NCI-H524 treated with DMSO at 0.1 percent for 48 hours (cell line): ENCODE measurements around the gene PHF3.

ENCODE experiments used
- DNase-seq: peaks from one replicate; lab custom pipeline; 2025; lab: John Stamatoyannopoulos, UW

The PHF3 gene

GRCh38 chr6:63649269-63649668 lies 13.7 kb downstream of the PHF3 start:
- no peak for DNase-seq

- no peak for DNase-seq
Observed at GRCh38 chr6:63649847-63650265, 14.3 kb downstream of the PHF3 start.

DNA sequence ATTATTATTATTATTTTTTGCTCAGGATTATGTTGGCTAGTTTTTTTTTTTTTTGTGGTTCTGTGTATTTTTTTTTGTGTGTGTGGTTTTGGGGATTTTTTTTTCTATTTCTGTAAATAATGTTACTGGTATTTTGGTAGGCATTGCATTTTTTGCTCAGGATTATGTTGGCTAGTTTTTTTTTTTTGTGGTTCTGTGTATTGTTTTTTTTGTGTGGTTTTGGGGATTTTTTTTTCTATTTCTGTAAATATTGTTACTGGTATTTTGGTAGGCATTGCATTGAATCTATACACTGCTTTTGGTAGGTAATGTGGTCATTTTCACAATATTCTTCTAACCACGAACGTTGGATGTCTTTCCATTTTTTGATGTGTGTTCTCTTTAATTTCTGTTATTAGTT lies 17.4 kb downstream of the PHF3 start:
- DNase-seq: no peak

DNA sequence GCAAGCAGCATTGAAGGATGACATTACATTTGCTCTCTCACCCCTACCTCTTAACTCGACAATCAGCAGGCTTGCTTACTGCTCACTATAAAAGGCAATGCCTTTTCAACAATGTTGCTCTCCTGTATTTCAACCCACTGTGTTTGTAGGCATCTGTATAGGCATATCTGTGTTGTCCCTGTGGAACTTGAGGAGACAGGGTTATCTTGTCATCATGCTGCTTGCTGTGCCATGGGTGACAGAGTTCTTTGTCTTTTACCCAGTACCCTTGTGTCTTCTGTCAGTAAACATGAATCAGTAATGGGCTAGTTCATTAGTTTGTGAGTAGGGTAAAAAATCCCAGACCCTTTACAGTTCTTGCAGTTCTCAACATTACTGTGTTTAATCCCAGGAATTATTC lies 25.2 kb downstream of the PHF3 start:
- no peak for DNase-seq

DNA sequence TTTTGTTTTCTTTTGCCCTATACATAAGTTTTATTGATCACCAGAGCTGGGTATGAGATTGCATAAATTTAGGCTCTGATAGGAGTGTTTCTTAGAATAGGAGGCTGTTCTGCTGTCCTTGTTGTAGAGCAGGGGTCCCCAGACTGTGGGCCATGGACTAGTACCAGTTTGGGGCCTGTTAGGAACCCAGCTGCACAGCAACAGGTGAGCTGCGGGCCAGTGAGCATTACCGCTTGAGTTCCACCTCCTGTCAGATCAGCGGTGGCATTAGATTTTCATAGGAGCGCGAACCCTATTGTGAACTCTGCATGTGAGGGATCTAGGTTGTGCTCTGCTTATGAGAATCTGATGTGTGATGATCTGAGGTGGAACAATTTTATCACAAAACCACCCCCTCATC lies 26.2 kb downstream of the PHF3 start:
- DNase-seq: no peak

DNA sequence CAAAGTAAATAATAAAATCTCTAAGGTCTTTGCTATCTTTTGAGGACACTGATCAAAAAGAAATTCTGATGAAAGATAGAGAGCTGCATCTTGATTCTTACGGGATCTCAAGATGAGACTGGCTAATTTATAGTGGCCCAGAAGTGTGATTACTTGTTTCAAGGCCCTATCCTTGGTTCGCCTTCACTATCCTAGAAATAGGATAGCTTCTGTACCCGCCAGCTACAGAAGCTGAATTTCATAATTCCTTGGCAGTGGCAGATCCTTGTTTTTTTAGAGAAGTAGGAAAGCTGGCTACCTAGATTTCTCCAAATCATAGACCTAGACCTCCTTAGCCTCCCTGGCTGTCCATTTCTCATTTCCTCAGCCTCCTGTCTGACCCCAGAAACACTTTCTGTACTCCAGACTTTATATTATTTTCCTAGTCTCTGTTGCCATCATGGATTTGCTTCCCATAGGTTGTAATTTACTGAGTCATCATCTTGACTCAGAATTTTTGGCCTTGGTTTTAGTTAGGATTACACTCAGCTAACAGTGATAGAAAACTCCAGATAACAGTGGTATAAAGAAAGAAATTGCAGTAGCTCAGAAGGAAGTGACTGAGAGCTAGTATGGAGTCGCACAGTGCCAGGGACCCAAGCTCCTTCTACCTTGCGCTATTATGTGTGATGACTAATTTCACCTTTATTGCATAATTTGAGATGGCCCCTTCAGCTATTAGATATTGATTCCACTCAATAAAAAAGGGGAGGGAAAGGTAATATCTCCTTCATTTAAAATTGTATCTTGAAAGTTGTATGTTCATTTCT lies 27.7 kb downstream of the PHF3 start:
- no peak for DNase-seq

DNA sequence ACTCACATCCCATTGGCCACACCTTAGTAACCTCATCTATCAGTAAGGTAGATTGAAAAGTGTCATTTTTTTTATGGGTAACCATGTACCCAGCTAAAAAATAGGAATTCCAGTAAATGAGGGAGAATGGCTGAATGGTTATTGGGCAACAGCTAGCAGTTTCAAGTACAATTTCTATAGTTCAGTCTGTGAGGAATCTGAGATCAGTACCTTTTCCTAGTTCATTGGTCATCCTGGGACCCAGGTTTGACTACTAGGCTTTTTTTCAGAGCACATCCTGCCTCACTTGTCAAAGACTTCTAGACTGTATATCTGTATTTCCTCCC lies 28.3 kb downstream of the PHF3 start:
- no peak for DNase-seq

DNA sequence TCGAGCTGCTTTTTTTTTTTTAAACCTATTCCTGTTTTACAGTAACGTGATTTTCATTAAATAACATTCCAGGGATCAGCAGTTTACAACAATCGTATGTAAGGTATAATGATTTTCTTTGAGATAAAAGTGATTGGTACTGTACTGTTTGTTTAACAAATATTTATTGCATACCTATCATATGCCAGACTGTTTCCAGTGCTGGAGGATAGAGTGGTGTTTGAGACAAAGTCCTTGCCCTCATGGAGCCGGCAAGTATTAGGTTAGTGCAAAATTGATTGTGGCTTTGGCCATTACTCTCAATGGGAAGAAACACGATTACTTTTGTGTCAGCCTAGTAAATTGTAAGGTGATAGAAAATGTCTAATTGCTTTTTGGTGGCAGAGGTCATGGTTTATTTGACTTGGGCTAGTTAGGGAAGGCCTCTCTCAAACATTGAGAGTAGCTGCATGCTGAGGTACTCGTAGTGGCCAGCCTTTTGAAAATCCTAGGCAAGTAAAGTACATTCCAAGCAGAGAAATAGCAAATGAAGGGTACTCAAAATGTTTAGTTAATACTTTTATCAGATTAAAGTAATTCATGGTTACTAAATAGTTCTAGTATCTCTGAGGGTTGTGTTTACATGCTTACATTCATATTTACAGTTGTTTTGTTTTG lies 35.6 kb downstream of the PHF3 start:
- no peak for DNase-seq

DNA sequence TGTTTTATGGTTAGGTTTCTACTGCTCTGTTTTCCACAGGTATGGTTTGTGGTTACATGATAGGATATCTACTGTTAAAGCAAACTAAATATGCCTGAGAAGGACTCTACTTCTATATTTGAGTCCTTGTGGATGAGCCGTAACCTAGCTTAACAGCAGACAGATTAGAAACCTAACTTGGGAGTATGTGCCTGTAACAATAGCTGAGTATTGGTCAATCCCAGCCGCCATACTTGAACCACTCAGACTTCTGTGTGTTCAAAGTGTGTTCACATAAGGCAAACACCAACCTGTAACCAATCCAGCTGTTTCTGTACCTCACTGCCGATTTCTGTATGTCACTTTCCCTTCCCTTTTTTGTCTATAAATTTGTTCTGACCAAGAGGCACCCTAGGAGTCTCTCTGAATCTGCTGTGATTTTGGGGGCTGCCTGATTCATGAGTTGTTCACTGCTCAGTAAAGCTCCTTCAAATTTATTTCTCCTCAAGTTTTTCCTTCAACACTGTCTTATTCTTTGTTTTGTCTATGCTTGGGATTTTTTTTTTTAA lies 37.1 kb downstream of the PHF3 start:
- DNase-seq: no peak

DNA sequence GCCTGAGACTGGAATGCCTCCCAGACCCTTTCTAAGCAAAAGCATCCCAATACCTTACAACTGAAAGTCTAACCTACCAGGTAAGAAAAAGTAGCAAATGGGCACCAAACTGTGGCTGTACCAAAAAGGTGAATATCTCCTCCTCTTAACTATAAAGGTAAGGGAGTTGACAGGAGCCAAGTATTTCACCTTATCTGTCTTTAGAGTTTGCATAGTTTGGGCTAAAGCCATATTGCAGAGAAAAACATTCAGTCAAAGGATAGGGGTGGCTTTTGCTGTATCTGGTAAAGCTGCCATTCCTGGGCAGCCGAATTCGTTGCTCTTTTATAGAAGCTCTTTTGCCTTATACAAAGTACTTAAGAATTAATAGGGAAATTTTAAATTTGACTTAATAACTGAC lies 38.1 kb downstream of the PHF3 start:
- no peak for DNase-seq

DNA sequence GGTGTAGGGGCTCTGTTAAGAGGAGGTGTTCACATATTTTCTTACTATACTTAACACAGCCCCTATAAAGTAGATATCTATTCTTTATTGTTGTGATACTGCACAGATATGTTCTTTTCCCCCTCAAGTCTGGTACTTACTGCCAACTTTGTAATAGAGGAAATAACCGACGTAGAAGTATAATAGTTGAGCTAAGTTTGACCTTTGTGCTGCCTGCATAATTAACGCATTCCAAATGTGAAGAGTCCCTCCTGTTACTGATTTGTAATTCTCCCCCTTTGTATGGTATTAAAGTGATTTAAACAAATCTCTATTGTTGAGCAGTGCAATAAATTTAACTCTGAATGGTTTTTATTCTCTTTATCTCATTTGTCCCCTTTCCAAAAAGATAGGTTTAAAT lies 39.0 kb downstream of the PHF3 start:
- DNase-seq: no peak

GRCh38 chr6:63675138-63675537 lies 39.5 kb downstream of the PHF3 start:
- DNase-seq: no peak

DNA sequence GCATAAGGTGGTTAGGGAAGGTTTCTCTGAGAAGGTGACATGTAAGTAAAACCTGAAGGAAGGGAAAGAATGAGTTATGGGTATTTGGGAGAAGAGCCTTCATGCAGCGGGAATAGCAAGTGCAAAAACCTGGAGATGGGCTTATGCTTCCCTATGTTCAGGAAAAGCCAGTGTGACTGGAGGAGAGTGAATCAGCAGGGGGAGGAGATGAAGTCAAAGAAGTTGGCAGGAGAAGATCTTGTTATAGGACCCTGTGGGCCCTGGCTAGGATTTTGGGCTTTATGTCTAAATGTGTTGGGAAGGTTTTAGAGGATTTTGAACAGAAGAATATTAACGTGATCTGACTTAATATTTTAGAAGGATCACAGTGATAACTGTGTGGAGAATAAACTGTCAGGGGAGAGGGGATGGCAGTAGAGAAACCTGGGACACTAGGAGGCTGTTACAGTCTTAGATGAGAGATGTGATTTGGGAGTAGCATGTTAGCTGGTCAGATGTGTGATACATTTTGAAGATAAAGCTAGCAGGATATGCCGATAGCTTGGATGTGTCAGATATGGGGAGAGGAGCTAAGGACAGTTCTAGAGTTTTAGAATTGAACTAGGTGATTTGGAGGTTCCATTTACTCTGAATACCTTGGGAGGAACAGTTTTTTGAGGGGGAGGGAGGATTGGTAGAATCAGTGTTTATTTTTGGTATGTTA lies 41.0 kb downstream of the PHF3 start:
- no peak for DNase-seq

GRCh38 chr6:63677282-63677681 lies 41.7 kb downstream of the PHF3 start:
- DNase-seq: no peak

DNA sequence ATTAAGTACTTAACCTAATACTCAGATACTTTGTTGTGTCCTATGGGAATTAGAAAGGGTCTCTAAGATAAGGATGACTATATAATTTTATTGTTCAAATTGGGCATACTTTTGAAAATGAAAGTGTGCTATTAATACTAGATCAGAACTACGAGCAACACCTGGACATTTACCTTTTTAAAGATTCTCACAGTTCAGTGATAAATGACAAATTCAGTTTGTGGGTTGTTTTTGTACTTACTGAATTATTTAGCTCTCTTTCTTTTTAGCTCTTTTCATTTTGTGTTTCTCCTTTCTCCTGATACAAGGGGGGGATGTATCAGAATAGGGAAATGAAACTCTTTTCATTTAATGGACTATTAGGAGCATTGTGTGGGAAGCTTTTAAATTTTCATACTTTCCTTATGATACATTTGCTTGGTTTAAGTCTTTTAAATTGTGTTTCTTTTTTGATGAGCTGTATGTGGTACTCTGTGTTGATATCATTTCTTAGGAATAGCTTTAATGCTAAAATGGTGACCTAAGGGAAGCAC lies 47.5 kb downstream of the PHF3 start:
- no peak for DNase-seq

DNA sequence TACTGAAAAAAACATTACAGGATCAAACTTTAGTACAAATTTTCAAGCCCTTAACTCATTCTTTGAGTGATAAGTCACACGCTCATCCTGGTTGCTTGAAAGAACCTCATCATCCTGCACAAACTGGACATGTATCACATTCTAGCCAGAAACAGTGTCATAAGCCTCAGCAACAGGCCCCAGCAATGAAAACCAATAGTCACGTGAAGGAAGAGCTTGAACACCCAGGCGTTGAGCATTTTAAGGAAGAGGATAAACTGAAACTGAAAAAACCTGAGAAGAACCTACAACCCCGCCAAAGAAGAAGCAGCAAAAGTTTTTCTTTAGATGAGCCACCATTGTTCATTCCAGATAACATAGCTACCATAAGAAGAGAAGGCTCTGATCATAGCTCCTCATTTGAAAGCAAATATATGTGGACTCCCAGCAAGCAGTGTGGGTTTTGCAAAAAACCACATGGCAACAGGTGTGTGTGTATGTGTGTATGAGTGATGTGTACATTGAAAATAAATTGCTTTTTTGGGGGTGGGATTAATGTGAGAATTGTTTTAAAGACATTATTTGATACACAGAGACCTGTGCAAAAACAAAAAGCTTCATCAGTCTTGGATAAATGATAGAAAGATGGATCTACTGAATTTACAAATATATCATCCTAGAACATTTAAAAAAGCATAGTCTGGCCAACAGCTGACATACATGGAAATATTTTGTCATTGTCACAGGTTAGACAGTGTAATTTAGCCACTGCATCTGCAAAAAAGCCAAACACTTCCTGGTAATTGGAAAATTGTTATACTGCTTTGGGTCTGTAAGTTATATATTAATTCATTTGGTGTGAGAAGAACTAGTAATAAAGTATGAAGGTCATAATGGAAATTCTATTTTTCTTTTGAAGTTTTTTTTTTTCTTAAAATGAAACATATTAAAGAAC lies 50.1 kb downstream of the PHF3 start:
- DNase-seq: no peak

- no peak for DNase-seq
Observed at GRCh38 chr6:63689421-63689820, 53.8 kb downstream of the PHF3 start.

DNA sequence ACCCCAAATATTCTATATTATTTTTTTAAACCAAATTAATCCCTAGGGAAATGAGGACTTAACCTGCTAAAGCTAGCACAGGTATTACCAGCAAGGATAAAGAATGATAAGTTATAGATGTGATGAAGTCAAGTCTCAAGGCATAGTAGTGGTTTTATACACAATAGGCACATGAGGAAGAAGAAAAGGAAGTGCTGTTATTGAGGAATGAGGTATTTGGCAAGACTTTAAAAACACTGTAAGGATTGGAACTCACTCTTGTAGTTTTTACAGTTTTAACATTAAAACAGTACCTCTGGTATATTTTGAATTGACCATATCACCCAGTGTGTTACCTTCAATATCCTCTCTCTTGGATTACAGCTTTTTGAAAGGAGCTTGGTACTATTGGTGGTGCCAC lies 54.6 kb downstream of the PHF3 start:
- DNase-seq: no peak

DNA sequence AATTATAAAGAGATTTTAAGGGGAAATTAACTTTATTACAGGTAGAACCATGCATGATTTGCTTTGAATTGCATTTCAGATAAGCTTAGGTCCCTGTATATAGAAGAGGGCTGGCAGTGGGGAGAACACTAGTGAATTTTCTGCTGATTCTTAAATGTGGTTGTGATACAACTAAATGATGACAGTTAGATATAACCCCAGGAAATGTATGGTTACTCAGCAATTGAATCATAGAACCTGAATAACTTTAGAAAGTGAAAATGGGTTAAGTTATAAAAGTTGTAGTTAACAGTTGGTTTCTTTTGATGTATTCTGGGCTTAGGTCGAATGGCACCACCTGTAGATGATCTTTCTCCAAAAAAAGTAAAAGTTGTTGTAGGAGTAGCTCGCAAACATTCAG lies 70.1 kb downstream of the PHF3 start:
- DNase-seq: no peak

DNA sequence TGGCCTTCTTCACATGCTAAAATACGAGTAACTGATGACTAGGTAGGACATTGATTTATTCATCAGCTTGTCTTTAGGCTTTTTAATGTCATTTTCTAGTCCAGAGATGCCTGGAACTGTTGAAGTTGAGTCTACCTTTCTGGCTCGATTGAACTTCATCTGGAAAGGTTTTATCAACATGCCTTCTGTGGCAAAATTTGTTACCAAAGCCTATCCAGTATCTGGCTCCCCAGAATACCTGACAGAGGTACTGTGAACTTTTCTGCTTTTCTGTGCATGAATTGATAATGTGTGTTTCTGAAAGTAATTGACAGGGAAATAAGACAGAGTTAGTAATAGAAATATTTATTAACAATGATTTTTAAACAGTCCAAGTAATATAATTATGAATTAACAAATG lies 71.0 kb downstream of the PHF3 start:
- DNase-seq: no peak

DNA sequence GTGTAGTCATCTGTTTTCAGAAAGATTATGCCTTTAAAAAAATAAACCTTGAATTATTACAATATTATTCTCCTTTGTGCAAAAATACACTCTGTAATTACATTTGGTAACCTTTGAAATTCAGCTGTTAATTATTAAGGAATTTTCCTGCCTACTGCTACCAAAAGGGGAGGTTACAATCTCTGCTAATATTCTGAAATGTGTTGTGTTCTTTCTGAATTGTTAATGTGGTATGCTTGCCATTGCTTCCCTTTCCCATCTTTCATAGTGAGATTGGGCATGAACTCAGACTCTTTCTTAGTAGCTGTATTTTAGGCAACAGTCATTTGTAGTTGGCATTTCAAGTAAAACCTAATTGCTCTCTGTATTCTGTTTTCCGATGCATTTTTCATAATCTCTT lies 73.0 kb downstream of the PHF3 start:
- no peak for DNase-seq

GRCh38 chr6:63709148-63709547 lies 73.5 kb downstream of the PHF3 start:
- no peak for DNase-seq
